Transverse colon (tissue), 4 donors: ENCODE results near the gene STXBP5. TPM values are rescaled to one million over a fixed set of nuclear protein-coding genes. Genes with fewer than 3 reads are reported as not detected.

ENCODE experiments used
- DNase-seq: peaks from one replicate; pipeline ENCODE4 v3.0.0-alpha.2; 2019
- H3K27ac ChIP-seq, 4 donors: fragments of 200-600 bp; sonication (generic); 2 replicates each; pipeline ENCODE4 v1.5.1; 2016 to 2018; ENCODE audit warnings: inconsistent platforms in 4 of 4
- H3K27me3 ChIP-seq: fragments of 200-600 bp; sonication (generic); 2 replicates; pipeline ENCODE4 v1.5.1; 2017; ENCODE audit warnings: inconsistent platforms
- H3K36me3 ChIP-seq, 4 donors: fragments of 200-600 bp; sonication (generic); 2 replicates each; pipeline ENCODE4 v1.5.1; 2017 to 2019; ENCODE audit warnings: inconsistent platforms in 4 of 4
- H3K4me1 ChIP-seq, 4 donors: fragments of 200-600 bp; sonication (generic); 2 replicates each; pipeline ENCODE4 v1.5.1; 2017 to 2020; ENCODE audit warnings: inconsistent platforms in 4 of 4
- H3K4me3 ChIP-seq, 4 donors: fragments of 200-600 bp; sonication (generic); 1 replicate in 1 of 4; 2 replicates in 3 of 4; pipeline versions ENCODE4 v1.5.1 to v1.6.1; 2017 to 2019; ENCODE audit warnings: inconsistent platforms in 4 of 4
- H3K9me3 ChIP-seq, 2 donors: fragments of 200-600 bp; sonication (generic); 2 replicates each; pipeline ENCODE4 v1.5.1; 2017 to 2019; ENCODE audit warnings: inconsistent platforms in 2 of 2
- EP300 ChIP-seq: sonication (generic); formaldehyde crosslinking; IDR thresholded peaks from one replicate; pipeline ENCODE4 v1.6.1; 2017; ENCODE audit warnings: antibody characterized with exemption, low read depth
- POLR2A ChIP-seq: fragments of 450-650 bp; IDR thresholded peaks from one replicate; pipeline ENCODE4 v1.6.1; 2016; ENCODE audit warnings: antibody characterized with exemption, mild to moderate bottlenecking, moderate library complexity
- POLR2AphosphoS5 ChIP-seq, 3 donors: sonication (generic); formaldehyde crosslinking; IDR thresholded peaks; one replicate each; pipeline ENCODE4 v1.6.1; 2016; ENCODE audit warnings: antibody characterized with exemption in 3 of 3
- WGBS, 2 donors: methylation state at CpG; one replicate each; pipeline ENCODE4 v1.1.5; 2018; ENCODE audit warnings: low coverage in 1 of 2; 5-methylcytosine and 5-hydroxymethylcytosine counted together
- in situ Hi-C, 4 donors: fragments of 200-750 bp; cut with MboI; loops; one replicate each; pipeline versions ENCODE4 v1.15.0 to v1.15.1; 2017; ENCODE audit warnings: low sequenced_read_pairs in 3 of 4, low pct_ligation_motif_present in 1 of 4, low pct_unique_long_range_greater_than_20kb in 1 of 4
- intact Hi-C: fragments of 100-400 bp; cut with DNase I; formaldehyde crosslinking; loops from one replicate; pipeline ENCODE4 v1.15.1; 2023; ENCODE audit warnings: low total_unique reads
- total RNA-seq, 4 donors: library from RNA; depleted of rRNA; stranded (reverse); fragments of >200 nt; gene quantifications; one replicate each; pipeline ENCODE4 v1.1.0, GENCODE V29; 2016
- TF ChIP-seq, protein P1 (sequence below), 5 experiments: fragments of 200-600 bp in 3 of 5; fragments of 450-650 bp in 2 of 5; sonication (generic) in 3 of 5; IDR thresholded peaks; 1 replicate in 2 of 5; 2 replicates in 3 of 5; pipeline ENCODE4 v1.5.1; 2016 to 2017; ENCODE audit warnings: antibody characterized with exemption in 5 of 5, inconsistent platforms in 3 of 5, mild to moderate bottlenecking in 2 of 5, moderate library complexity in 1 of 5

STXBP5 gene
- total RNA-seq, 4 donors from 2014 or later: 58.7 to 99.5 (median 85.0) TPM

DNA sequence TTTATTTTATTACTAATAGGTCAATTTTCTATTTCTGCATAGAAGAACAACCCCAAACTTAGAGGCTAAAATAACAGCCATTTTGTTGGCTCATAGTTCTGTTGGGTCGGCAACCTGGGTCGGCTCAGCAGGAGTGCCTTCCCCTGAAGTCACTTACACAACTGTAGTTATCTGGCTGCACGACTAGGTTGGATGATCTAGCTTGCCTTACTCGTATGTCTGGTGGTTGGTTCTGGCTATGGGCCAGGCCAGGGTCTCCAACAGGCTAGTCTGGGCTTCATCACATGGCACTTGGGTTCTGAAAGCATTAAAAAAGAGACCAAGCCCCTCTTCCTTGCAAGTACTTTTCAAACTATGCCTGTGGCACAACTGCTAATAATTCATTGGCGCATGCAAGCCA is 53.5 kb downstream of the STXBP5 start:
- in situ Hi-C loops (no loop called here), intact Hi-C loops (no loop called here)
- Histone ChIP-seq H3K9me3 (peaks cover 0 to 3% of the 10 kb centered on the region in 2 donors), H3K4me3 (no peak overlapping the region), H3K27me3 (no peaks in the 10 kb centered on the region), H3K36me3 (no peaks in the 10 kb centered on the region), H3K27ac (no peak overlapping the region), H3K4me1 (peaks cover 0 to 9% (median 5%) of the 10 kb centered on the region in 4 donors)
- whole genome bisulfite sequencing, 2 donors: 92 to 96% methylated on average over 4 to 5 of the region's 5 CpGs
- no peak for DNase-seq
- TF ChIP-seq, protein P1, sequence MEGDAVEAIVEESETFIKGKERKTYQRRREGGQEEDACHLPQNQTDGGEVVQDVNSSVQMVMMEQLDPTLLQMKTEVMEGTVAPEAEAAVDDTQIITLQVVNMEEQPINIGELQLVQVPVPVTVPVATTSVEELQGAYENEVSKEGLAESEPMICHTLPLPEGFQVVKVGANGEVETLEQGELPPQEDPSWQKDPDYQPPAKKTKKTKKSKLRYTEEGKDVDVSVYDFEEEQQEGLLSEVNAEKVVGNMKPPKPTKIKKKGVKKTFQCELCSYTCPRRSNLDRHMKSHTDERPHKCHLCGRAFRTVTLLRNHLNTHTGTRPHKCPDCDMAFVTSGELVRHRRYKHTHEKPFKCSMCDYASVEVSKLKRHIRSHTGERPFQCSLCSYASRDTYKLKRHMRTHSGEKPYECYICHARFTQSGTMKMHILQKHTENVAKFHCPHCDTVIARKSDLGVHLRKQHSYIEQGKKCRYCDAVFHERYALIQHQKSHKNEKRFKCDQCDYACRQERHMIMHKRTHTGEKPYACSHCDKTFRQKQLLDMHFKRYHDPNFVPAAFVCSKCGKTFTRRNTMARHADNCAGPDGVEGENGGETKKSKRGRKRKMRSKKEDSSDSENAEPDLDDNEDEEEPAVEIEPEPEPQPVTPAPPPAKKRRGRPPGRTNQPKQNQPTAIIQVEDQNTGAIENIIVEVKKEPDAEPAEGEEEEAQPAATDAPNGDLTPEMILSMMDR (IDR thresholded peaks at IDR 0.05): no peak
- TF ChIP-seq POLR2A (no peak), POLR2AphosphoS5 (IDR thresholded peaks at IDR 0.05) (no peak), EP300 (no peak)

DNA sequence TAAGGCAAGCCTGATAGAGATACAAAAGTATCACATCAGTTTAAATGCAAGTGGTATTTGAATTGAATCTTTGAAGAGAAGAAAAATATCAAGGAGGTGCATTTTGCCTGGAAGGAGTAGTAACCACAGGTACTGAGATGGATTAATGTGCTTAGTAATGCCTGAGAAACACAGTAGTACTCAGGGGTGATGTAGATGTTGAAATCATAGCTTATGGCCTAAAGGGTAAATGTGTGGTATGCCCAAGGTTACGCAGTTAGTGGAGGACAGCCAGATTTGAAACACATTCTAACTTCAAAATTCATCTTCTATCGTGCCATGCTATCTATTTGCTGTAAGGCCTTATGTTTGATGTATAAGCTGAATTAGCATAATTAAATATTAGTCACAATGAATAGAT is 55.9 kb downstream of the STXBP5 start:
- peaks cover 0 to 24% (median 10%) of the 10 kb centered on the region in 4 donors for H3K4me1 ChIP-seq
- in situ Hi-C loops: no loop called here
- DNase-seq: no peak
- TF ChIP-seq, protein P1 (IDR thresholded peaks at IDR 0.05): no peak
- TF ChIP-seq EP300 (no peak), POLR2AphosphoS5 (IDR thresholded peaks at IDR 0.05) (no peak), POLR2A (no peak)
- 90 to 92% methylated on average over 2 of the region's 2 CpGs for WGBS, 2 donors
- intact Hi-C loops: no loop called here
- no peaks in the 10 kb centered on the region for H3K9me3 ChIP-seq
- H3K4me3 ChIP-seq: no peak overlapping the region
- H3K27ac ChIP-seq: no peak overlapping the region
- no peaks in the 10 kb centered on the region for H3K27me3 ChIP-seq
- no peaks in the 10 kb centered on the region for H3K36me3 ChIP-seq

DNA sequence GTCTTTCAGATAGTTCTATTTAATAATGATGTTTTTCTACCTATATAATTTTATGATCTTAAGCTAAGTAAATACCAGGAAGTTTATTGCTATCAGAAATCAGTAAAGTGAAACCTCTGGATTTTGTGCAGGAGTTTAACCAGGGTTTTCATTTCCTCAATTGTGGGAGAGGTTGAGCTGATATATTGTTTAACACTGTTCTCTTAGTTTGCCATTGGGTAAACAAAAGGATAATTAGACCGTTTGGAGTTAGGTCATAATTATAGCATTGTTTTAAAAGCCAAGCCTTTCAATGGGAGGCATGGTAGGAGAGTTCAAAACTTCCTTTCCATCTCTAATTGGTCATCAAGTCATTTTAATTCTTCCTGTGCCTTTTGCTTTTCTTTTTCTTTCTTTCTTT is 58.7 kb downstream of the STXBP5 start:
- peak overlapping the region in 3 of 4 donors; percentile 48 to 76 (median 60) for H3K27ac ChIP-seq
- in situ Hi-C loops: no loop called here
- no peaks in the 10 kb centered on the region for H3K27me3 ChIP-seq
- H3K4me3 ChIP-seq: no peak overlapping the region
- H3K9me3 ChIP-seq: no peaks in the 10 kb centered on the region
- H3K36me3 ChIP-seq: peaks cover 0 to 10% (median 0%) of the 10 kb centered on the region in 4 donors
- TF ChIP-seq EP300 (no peak), POLR2A (no peak), POLR2AphosphoS5 (IDR thresholded peaks at IDR 0.05) (no peak)
- TF ChIP-seq, protein P1 (IDR thresholded peaks at IDR 0.05): no peak
- WGBS, 2 donors: 13 to 33% methylated on average over 1 of the region's 1 CpG
- intact Hi-C loops: no loop called here
- H3K4me1 ChIP-seq: peaks cover 0 to 24% (median 10%) of the 10 kb centered on the region in 4 donors
- no peak for DNase-seq

DNA sequence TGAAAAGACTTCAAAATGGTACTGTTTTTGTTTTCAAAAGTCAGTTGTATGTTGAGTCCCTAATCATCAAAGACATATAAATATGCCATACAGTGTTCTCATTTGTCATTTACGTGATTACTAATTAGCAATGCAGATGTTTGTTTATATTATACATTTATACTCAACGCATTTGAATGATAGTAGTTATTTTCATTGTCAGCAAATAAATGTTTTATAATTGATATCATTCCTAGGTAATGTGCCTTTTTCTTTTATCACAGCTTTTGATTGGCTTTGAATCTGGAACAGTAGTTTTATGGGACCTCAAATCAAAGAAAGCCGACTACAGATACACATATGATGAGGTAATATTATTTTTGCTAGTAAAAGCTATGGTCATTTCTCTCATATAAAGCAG is 62.6 kb downstream of the STXBP5 start:
- Histone ChIP-seq H3K4me1 (peaks cover 0 to 23% (median 10%) of the 10 kb centered on the region in 4 donors), H3K9me3 (no peaks in the 10 kb centered on the region), H3K36me3 (peaks cover 0 to 23% (median 11%) of the 10 kb centered on the region in 4 donors), H3K4me3 (no peak overlapping the region), H3K27ac (no peak overlapping the region), H3K27me3 (no peaks in the 10 kb centered on the region)
- WGBS, 2 donors: 72 to 79% methylated on average over 3 of the region's 3 CpGs
- in situ Hi-C loops (no loop called here), intact Hi-C loops (no loop called here)
- TF ChIP-seq EP300: no peak
- TF ChIP-seq, protein P1 (IDR thresholded peaks at IDR 0.05): no peak
- TF ChIP-seq POLR2A: no peak
- TF ChIP-seq POLR2AphosphoS5 (IDR thresholded peaks at IDR 0.05): no peak
- no peak for DNase-seq
